D341Med (cell line): ENCODE data around the gene RIOK3.
"Not testable (repeated sequence)": the region's sequence is repeated elsewhere in the genome, so short reads cannot be mapped to it uniquely, and the experiment has no call there.

ENCODE experiments used
- DNase-seq: peaks from one replicate; pipeline ENCODE4 v3.0.0; 2012; ENCODE audit warnings: low spot score

Gene RIOK3

GRCh38 chr18:23452728-23453679 lies at the start of gene RIOK3:
Gene RIOK3 (plus strand): TSS chr18:23453287. CDS start chr18:23453440, 153 bp downstream.
- peak; percentile 98 for DNase-seq

GRCh38 chr18:23403310-23403709 lies 49.8 kb upstream of the RIOK3 start:
- DNase-seq: no peak

- no peak for DNase-seq
Observed at GRCh38 chr18:23405636-23406035, 47.5 kb upstream of the RIOK3 start.

GRCh38 chr18:23406271-23406787 lies 46.8 kb upstream of the RIOK3 start:
- DNase-seq: no peak

GRCh38 chr18:23412351-23412964 lies 40.6 kb upstream of the RIOK3 start:
- DNase-seq: no peak

- no peak for DNase-seq
Observed at GRCh38 chr18:23415515-23415914, 37.6 kb upstream of the RIOK3 start.

- DNase-seq: no peak
Observed at GRCh38 chr18:23416298-23416697, 36.8 kb upstream of the RIOK3 start.

GRCh38 chr18:23421277-23421676 lies 31.8 kb upstream of the RIOK3 start:
- DNase-seq: no peak

- DNase-seq: no peak
Observed at GRCh38 chr18:23422751-23423418, 30.2 kb upstream of the RIOK3 start.

GRCh38 chr18:23424616-23425015 lies 28.5 kb upstream of the RIOK3 start:
- no peak for DNase-seq

GRCh38 chr18:23428821-23429220 lies 24.3 kb upstream of the RIOK3 start:
- no peak for DNase-seq

GRCh38 chr18:23429538-23429937 lies 23.5 kb upstream of the RIOK3 start:
- DNase-seq: not testable (repeated sequence)

- DNase-seq: no peak
Observed at GRCh38 chr18:23433360-23433759, 19.7 kb upstream of the RIOK3 start.

GRCh38 chr18:23437357-23438045 lies 15.6 kb upstream of the RIOK3 start:
- DNase-seq: peak; percentile 99

GRCh38 chr18:23438046-23438377 lies 15.1 kb upstream of the RIOK3 start:
- no peak for DNase-seq

- DNase-seq: no peak
Observed at GRCh38 chr18:23438608-23439366, 14.3 kb upstream of the RIOK3 start.

- DNase-seq: no peak
Observed at GRCh38 chr18:23440131-23440530, 13.0 kb upstream of the RIOK3 start.

GRCh38 chr18:23442958-23443357 lies 10.1 kb upstream of the RIOK3 start:
- no peak for DNase-seq

GRCh38 chr18:23448291-23448690 lies 4.8 kb upstream of the RIOK3 start:
- DNase-seq: no peak

GRCh38 chr18:23450022-23450421 lies 3.1 kb upstream of the RIOK3 start:
- no peak for DNase-seq

- DNase-seq: no peak
Observed at GRCh38 chr18:23451011-23451410, 2.1 kb upstream of the RIOK3 start.
